Keratinocyte (primary cell): ENCODE results near the gene CD247.
A peak's percentile ranks its signal among the peaks of the same experiment; 100 is the strongest.

Experiments
- EZH2 ChIP-seq: IDR thresholded peaks from one replicate; pipeline ENCODE4 v1.6.1; 2012; ENCODE audit warnings: inconsistent platforms, mild to moderate bottlenecking, low read length, moderate library complexity
- TF ChIP-seq, protein P1 (sequence below), 3 experiments: IDR thresholded peaks in 1 of 3; conservative IDR thresholded peaks in 1 of 3; optimal IDR thresholded peaks in 1 of 3; 2 replicates in 2 of 3; 3 replicates in 1 of 3; pipeline versions ENCODE3 to v1.5.1; 2011; ENCODE audit warnings: low read length in 3 of 3, mild to moderate bottlenecking in 3 of 3, moderate library complexity in 2 of 3, control low read depth in 1 of 3, inconsistent platforms in 1 of 3; ENCODE audit not compliant: insufficient read depth in 2 of 3; ENCODE audit errors: extremely low read depth in 1 of 3

- TF ChIP-seq, protein P1, sequence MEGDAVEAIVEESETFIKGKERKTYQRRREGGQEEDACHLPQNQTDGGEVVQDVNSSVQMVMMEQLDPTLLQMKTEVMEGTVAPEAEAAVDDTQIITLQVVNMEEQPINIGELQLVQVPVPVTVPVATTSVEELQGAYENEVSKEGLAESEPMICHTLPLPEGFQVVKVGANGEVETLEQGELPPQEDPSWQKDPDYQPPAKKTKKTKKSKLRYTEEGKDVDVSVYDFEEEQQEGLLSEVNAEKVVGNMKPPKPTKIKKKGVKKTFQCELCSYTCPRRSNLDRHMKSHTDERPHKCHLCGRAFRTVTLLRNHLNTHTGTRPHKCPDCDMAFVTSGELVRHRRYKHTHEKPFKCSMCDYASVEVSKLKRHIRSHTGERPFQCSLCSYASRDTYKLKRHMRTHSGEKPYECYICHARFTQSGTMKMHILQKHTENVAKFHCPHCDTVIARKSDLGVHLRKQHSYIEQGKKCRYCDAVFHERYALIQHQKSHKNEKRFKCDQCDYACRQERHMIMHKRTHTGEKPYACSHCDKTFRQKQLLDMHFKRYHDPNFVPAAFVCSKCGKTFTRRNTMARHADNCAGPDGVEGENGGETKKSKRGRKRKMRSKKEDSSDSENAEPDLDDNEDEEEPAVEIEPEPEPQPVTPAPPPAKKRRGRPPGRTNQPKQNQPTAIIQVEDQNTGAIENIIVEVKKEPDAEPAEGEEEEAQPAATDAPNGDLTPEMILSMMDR (optimal IDR thresholded peaks at IDR 0.05 in 1 of 3, IDR thresholded peaks at IDR 0.05 in 1 of 3, conservative IDR thresholded peaks at IDR 0.05 in 1 of 3; ENCODE audit: extremely low read depth in 1 of 3, insufficient read depth in 2 of 3, low read length in 3 of 3), result peak in 1 of 3 experiments; percentile 25
- no peak for TF ChIP-seq EZH2
Observed at GRCh38 chr1:167520711-167521206, 2.4 kb upstream of the CD247 start.
